ENCODE results near the gene ADCY7. TPM values are rescaled to one million over a fixed set of nuclear protein-coding genes. Genes with fewer than 3 reads are reported as not detected.
A peak's percentile ranks its signal among the peaks of the same experiment; 100 is the strongest.

Gene ADCY7
- total RNA-seq, 1 donor from 2014 or later, result 78.0 TPM

DNA sequence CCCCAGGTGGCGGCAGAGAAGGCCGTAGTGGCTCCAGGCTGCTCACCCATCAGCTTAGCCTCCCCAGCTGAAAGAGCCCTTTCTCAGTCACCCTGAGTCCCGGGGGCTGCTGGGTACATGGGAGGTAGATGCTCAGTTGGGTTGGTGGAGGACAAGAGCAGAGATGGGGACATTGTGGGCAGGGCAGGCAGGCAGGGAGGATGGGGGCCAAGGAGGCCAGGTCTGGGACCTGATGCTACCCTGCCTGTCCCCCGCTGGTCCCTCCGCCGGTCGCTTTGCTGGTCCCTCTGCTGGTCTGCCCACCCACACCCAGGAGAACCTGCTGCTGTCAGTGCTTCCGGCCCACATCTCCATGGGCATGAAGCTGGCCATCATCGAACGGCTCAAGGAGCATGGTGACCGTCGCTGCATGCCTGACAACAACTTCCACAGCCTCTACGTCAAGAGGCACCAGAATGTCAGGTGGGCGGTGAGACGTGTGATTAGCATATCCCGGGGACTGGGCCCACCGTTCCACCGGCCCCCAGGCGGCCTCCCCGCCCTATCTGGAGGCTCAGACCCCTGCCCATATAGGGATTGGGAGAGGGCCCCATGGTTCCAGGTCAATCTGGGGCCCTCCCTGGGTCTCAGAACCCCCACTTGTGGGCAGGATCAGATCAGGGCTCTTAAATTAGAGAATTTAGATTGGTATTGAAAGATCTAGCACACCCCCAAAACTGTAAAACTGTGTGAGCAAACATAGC is 26.9 kb downstream of the ADCY7 start:
- Mint-ChIP-seq H3K4me1 (ENCODE audit: low read depth) (peaks cover 9% of the 10 kb centered on the region), H3K27ac (no peak overlapping the region), H3K27me3 (ENCODE audit: insufficient read depth) (no peaks in the 10 kb centered on the region), H3K9me3 (no peaks in the 10 kb centered on the region), H3K4me3 (no peak overlapping the region), H3K36me3 (ENCODE audit: low read depth) (peaks cover 26% of the 10 kb centered on the region)
- DNase-seq (ENCODE audit: low spot score), result no peak
- intact Hi-C loops (cut with micrococcal nuclease), result no loop called here

- Mint-ChIP-seq H3K27me3 (ENCODE audit: insufficient read depth) (no peaks in the 10 kb centered on the region), H3K36me3 (ENCODE audit: low read depth) (peaks cover 22% of the 10 kb centered on the region), H3K9me3 (no peaks in the 10 kb centered on the region), H3K27ac (no peak overlapping the region), H3K4me1 (ENCODE audit: low read depth) (peaks cover 6% of the 10 kb centered on the region), H3K4me3 (no peak overlapping the region)
- no peak for DNase-seq (ENCODE audit: low spot score)
- intact Hi-C loops (cut with micrococcal nuclease), result no loop called here
Measured at GRCh38 chr16:50293994-50294855, 27.9 kb downstream of the ADCY7 start.

- intact Hi-C loops (cut with micrococcal nuclease), result no loop called here
- DNase-seq (ENCODE audit: low spot score), result no peak
- H3K27me3 Mint-ChIP-seq (ENCODE audit: insufficient read depth), result no peaks in the 10 kb centered on the region
- no peak overlapping the region for H3K4me3 Mint-ChIP-seq
- peaks cover 22% of the 10 kb centered on the region for H3K36me3 Mint-ChIP-seq (ENCODE audit: low read depth)
- H3K4me1 Mint-ChIP-seq (ENCODE audit: low read depth), result peaks cover 5% of the 10 kb centered on the region
- H3K27ac Mint-ChIP-seq, result no peak overlapping the region
- H3K9me3 Mint-ChIP-seq, result no peaks in the 10 kb centered on the region
Measured at GRCh38 chr16:50294955-50295354, 28.6 kb downstream of the ADCY7 start.

DNA sequence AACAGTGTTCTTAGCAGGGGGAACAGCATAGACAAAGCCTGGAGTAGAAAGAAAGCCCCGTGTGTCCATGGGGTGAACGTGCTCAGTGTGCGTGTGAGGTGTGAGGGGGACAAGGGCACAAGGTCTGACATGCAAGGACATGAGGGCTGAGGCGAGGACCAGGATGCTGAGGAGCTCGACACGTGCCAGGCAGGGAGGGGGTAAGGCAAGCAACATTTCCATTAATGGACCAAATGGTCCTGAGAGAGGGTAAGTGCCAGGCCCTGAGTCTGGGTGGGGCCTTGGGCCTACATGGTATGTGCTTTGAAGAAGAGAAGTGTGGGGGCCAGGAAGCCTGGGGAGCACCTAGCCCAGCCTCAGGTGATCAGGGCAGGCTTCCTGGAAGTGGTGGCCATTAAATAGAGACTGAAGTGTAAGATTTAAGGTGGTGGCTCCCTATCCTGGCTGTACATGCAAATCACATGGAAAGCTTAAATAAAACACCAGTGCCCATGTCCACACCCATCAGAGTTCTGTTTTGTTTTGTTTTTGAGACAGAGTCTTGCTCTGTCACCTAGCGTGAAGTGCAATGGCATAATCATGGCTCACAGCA is 29.3 kb downstream of the ADCY7 start:
- Mint-ChIP-seq H3K4me3 (no peak overlapping the region), H3K27me3 (ENCODE audit: insufficient read depth) (no peaks in the 10 kb centered on the region), H3K9me3 (no peaks in the 10 kb centered on the region), H3K27ac (peak overlapping the region; percentile 50), H3K36me3 (ENCODE audit: low read depth) (peaks cover 20% of the 10 kb centered on the region), H3K4me1 (ENCODE audit: low read depth) (peaks cover 5% of the 10 kb centered on the region)
- intact Hi-C loops (cut with micrococcal nuclease), result no loop called here
- DNase-seq (ENCODE audit: low spot score), result no peak

GRCh38 chr16:50296807-50297206 is 30.5 kb downstream of the ADCY7 start:
- intact Hi-C loops (cut with micrococcal nuclease), result no loop called here
- Mint-ChIP-seq H3K9me3 (no peaks in the 10 kb centered on the region), H3K27me3 (ENCODE audit: insufficient read depth) (no peaks in the 10 kb centered on the region), H3K4me1 (ENCODE audit: low read depth) (peaks cover 5% of the 10 kb centered on the region), H3K4me3 (no peak overlapping the region), H3K36me3 (ENCODE audit: low read depth) (peaks cover 20% of the 10 kb centered on the region), H3K27ac (no peak overlapping the region)
- no peak for DNase-seq (ENCODE audit: low spot score)

- Mint-ChIP-seq H3K4me1 (ENCODE audit: low read depth) (peaks cover 5% of the 10 kb centered on the region), H3K27ac (no peak overlapping the region), H3K36me3 (ENCODE audit: low read depth) (peaks cover 17% of the 10 kb centered on the region), H3K9me3 (no peaks in the 10 kb centered on the region), H3K4me3 (no peak overlapping the region), H3K27me3 (ENCODE audit: insufficient read depth) (no peaks in the 10 kb centered on the region)
- intact Hi-C loops (cut with micrococcal nuclease), result no loop called here
- DNase-seq (ENCODE audit: low spot score), result no peak
Measured at GRCh38 chr16:50297301-50298074, 31.1 kb downstream of the ADCY7 start.

DNA sequence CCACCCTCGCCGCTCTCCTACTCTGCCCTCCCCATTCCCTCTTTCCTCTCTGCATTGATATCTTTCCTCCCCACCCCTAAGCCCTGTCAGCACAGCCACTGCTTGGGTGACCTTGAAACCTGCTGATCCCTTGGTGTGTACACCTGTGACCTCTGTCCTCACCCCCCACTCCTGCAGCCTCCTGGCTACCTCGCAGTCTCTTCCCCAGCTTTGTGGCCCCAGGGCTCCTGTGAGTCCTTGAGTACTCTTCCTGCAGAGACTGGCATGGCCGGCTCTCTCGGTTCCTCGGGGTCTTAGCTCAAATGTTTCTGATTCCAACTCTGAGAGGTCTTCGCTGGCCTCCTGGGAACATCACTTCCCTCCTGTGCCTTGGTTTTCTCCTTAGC is 31.7 kb downstream of the ADCY7 start:
- peaks cover 19% of the 10 kb centered on the region for H3K36me3 Mint-ChIP-seq (ENCODE audit: low read depth)
- no peak overlapping the region for H3K27ac Mint-ChIP-seq
- intact Hi-C loops (cut with micrococcal nuclease), result no loop called here
- no peaks in the 10 kb centered on the region for H3K27me3 Mint-ChIP-seq (ENCODE audit: insufficient read depth)
- H3K9me3 Mint-ChIP-seq, result no peaks in the 10 kb centered on the region
- H3K4me3 Mint-ChIP-seq, result no peak overlapping the region
- DNase-seq (ENCODE audit: low spot score), result no peak
- peaks cover 5% of the 10 kb centered on the region for H3K4me1 Mint-ChIP-seq (ENCODE audit: low read depth)

DNA sequence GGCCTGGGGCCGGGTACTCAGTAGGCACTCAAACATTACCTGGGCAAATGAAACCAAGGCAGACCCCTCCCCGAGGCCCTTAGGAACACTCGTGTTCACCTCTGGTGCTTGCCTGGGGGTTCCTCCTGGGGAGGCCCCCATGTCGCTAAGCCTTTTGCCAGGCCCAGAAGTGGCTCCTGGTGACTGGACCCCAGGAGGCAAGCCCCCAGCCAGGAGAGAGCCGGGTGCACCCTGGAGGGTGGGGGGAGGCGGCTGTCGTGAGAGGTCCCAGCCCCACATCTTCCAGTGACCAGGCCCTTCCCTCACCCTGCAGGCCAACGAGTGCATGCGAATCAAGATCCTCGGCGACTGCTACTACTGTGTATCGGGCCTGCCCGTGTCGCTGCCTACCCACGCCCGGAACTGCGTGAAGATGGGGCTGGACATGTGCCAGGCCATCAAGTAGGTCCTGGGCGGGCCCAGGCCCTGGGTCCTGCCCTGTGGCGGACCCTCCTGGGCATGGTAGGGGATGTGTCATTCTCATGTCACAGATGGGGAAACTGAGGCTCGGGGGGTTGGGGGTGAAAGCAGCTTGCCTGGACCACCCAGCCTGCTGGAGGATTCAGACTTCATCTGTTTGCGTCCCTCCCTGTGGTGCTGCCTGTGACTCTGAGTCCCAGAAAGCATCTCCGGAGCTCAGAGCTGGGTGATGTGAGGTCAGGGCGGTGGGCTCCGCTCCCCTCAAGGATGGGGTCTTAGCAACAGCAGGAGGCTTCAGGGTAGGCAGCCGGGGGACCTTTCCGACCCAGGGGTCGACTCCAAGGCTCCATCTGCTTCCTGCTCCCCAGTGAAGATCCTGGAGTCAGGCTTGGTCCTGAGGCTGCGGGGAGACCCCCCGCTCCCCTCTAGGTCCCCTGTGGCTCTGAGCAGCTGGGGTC is 32.5 kb downstream of the ADCY7 start:
- Mint-ChIP-seq H3K36me3 (ENCODE audit: low read depth) (peaks cover 19% of the 10 kb centered on the region), H3K9me3 (no peaks in the 10 kb centered on the region), H3K4me1 (ENCODE audit: low read depth) (peaks cover 5% of the 10 kb centered on the region), H3K27me3 (ENCODE audit: insufficient read depth) (no peaks in the 10 kb centered on the region), H3K4me3 (no peak overlapping the region), H3K27ac (no peak overlapping the region)
- no peak for DNase-seq (ENCODE audit: low spot score)
- intact Hi-C loops (cut with micrococcal nuclease), result no loop called here

- Mint-ChIP-seq H3K9me3 (no peaks in the 10 kb centered on the region), H3K36me3 (ENCODE audit: low read depth) (peaks cover 16% of the 10 kb centered on the region), H3K4me3 (no peak overlapping the region), H3K27ac (no peak overlapping the region), H3K27me3 (ENCODE audit: insufficient read depth) (no peaks in the 10 kb centered on the region), H3K4me1 (ENCODE audit: low read depth) (peaks cover 5% of the 10 kb centered on the region)
- DNase-seq (ENCODE audit: low spot score), result no peak
- intact Hi-C loops (cut with micrococcal nuclease), result no loop called here
Measured at GRCh38 chr16:50299508-50300105, 33.3 kb downstream of the ADCY7 start.

DNA sequence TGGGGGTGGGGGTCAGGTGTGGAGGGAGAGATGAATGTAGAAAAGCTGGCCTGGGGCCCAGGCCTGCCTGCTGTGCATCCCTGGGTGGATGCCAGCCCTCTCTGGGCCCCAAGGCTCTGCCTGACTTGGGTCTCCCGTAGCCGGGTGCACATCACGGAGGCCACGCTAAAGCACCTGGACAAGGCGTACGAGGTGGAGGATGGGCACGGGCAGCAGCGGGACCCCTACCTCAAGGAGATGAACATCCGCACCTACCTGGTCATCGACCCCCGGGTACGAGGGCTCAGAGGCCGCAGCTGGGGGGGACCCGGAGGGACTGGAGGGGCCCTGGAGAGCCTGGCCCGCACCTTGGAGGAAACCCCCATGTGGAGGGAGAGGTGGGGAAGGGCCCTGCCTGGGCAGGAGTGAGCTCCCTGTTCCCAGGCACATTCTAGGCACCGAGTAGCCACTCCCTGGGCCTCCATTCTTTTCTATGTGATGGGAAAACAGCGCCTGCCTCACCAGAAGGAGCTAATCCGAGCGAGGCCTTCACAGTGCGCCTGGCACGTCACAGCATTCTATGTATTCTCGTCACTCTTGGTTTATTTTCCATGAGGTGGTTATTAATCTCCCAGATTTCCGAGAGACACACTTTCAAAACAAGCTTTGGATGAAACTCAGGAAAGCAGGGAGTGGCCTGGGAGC is 34.7 kb downstream of the ADCY7 start:
- no peaks in the 10 kb centered on the region for H3K9me3 Mint-ChIP-seq
- H3K27ac Mint-ChIP-seq, result no peak overlapping the region
- H3K27me3 Mint-ChIP-seq (ENCODE audit: insufficient read depth), result no peaks in the 10 kb centered on the region
- intact Hi-C loops (cut with micrococcal nuclease), result no loop called here
- DNase-seq (ENCODE audit: low spot score), result no peak
- no peaks in the 10 kb centered on the region for H3K4me1 Mint-ChIP-seq (ENCODE audit: low read depth)
- no peak overlapping the region for H3K4me3 Mint-ChIP-seq
- peaks cover 9% of the 10 kb centered on the region for H3K36me3 Mint-ChIP-seq (ENCODE audit: low read depth)

DNA sequence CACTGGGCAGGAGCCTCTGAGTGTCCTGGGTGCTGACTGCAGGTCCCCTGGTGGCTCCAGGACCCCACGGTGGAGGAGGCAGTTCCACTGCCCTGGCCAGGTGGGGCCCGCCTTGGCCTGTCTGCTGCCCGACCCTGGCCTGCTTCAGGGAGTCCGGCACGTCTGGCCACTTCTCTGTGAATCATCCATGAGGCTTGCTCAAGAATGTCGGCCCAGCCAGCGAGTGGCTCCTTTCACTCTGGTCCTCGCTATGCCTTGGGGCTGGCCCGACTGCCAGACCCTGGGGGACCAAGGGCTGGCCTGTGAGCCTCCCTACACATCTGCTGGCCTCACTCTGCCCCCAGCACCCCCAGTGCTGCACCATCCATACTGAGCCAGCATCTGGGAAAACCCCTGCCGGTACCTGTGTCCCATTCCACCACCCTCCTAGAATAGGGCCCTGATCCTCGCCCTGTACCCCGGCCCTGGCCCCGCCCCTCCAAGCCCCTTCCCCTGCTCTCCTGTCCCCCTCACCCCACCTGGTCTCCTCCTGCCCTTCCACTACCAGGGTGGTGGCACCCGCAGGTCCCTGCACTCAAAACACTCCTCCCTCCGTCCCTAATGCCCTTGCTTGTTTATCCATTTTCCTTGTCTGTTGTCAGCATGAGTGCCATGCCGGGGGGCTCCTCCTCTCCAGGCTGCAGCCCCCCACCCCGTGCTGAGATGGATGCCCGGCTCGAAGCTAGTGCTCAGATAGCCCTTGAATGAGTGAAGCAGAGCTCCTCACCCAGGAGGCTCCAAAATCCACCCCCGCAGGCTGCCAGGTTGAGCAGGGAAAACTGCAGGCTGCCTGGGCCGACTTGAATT is 35.5 kb downstream of the ADCY7 start:
- Mint-ChIP-seq H3K4me1 (ENCODE audit: low read depth) (no peaks in the 10 kb centered on the region), H3K27ac (no peak overlapping the region), H3K4me3 (no peak overlapping the region), H3K36me3 (ENCODE audit: low read depth) (peaks cover 7% of the 10 kb centered on the region), H3K27me3 (ENCODE audit: insufficient read depth) (no peaks in the 10 kb centered on the region), H3K9me3 (no peaks in the 10 kb centered on the region)
- DNase-seq (ENCODE audit: low spot score), result no peak
- intact Hi-C loops (cut with micrococcal nuclease), result no loop called here
